ENCODE measurements around the gene SCFD2.

DNA sequence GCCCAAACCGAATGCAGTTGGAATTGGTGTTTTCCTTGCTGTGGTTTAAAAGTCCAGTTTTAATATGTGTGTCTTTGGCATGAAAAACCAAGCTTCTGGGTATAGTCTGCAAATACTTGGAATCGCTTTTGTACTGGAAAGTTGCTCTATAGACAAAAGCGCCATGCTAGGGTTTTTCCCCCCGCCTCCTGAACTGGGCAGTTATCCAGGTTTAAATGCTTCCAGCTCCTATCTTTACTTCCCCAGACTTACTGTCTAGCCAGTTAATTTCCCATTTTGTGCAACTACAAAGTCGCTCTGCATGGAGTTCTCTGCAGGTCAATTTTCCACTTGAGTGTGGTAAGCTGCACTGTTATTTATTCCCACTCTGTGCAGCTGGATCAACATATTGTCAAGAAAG lies 501.1 kb downstream of the SCFD2 start:
- no peak for TF ChIP-seq POLR2AphosphoS5 (IDR thresholded peaks at IDR 0.05; ENCODE audit: low read depth)
- TF ChIP-seq, protein P1, sequence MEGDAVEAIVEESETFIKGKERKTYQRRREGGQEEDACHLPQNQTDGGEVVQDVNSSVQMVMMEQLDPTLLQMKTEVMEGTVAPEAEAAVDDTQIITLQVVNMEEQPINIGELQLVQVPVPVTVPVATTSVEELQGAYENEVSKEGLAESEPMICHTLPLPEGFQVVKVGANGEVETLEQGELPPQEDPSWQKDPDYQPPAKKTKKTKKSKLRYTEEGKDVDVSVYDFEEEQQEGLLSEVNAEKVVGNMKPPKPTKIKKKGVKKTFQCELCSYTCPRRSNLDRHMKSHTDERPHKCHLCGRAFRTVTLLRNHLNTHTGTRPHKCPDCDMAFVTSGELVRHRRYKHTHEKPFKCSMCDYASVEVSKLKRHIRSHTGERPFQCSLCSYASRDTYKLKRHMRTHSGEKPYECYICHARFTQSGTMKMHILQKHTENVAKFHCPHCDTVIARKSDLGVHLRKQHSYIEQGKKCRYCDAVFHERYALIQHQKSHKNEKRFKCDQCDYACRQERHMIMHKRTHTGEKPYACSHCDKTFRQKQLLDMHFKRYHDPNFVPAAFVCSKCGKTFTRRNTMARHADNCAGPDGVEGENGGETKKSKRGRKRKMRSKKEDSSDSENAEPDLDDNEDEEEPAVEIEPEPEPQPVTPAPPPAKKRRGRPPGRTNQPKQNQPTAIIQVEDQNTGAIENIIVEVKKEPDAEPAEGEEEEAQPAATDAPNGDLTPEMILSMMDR (IDR thresholded peaks at IDR 0.05; ENCODE audit: insufficient read depth, low read length), result no peak

Data from HL-60 (cell line).